Measurements from ENCODE around the gene RBBP8. TPM values are rescaled to one million over a fixed set of nuclear protein-coding genes. Genes with fewer than 3 reads are reported as not detected.

Gene RBBP8
- polyA plus RNA-seq, 3 donors = 5.8 to 9.6 (median 7.8) TPM

GRCh38 chr18:23063502-23063901, 130.4 kb downstream of the RBBP8 start:
- WGBS (ENCODE audit: insufficient coverage) = 100% methylated on average over 3 of the region's 6 CpGs
- H3K27ac Mint-ChIP-seq = no peak overlapping the region
- DNase-seq = no peak
- H3K4me3 Mint-ChIP-seq = no peak overlapping the region
- no peak for TF ChIP-seq CTCF (IDR thresholded peaks at IDR 0.05)
- peaks cover 16% of the 10 kb centered on the region for H3K4me1 Mint-ChIP-seq
- Histone ChIP-seq H3K4me2 (replicated peaks; ENCODE audit: extremely low read depth, low read length, poor library complexity, severe bottlenecking) (no peak overlapping the region), H3K9me3 (replicated peaks in 1 of 2; ENCODE audit: control insufficient read depth in 1 of 2, insufficient read depth in 1 of 2, low read length in 2 of 2) (peaks cover 8 to 11% of the 10 kb centered on the region in 2 donors), H3K27ac (ENCODE audit: low read depth in 1 of 2, low read length in 2 of 2) (no peak overlapping the region), H2AFZ (ENCODE audit: insufficient read depth, low read depth, low read length, poor library complexity, severe bottlenecking) (no peak overlapping the region), H3K4me3 (replicated peaks in 1 of 3; ENCODE audit: low read depth in 2 of 3, low read length in 3 of 3) (no peak overlapping the region), H4K20me1 (ENCODE audit: insufficient read depth, low read length) (no peaks in the 10 kb centered on the region), H3K79me2 (ENCODE audit: insufficient read depth, low read length) (no peaks in the 10 kb centered on the region), H3K36me3 (replicated peaks in 1 of 2; ENCODE audit: control insufficient read depth in 1 of 2, insufficient read depth in 2 of 2, low read length in 2 of 2) (no peaks in the 10 kb centered on the region), H3K9ac (ENCODE audit: insufficient read depth, low read length, poor library complexity, severe bottlenecking) (no peak overlapping the region), H3K4me1 (ENCODE audit: control insufficient read depth in 1 of 2, insufficient read depth in 2 of 2, low read length in 2 of 2) (peaks cover 13 to 17% of the 10 kb centered on the region in 2 donors), H3K27me3 (ENCODE audit: control insufficient read depth in 2 of 2, insufficient read depth in 2 of 2, low read length in 2 of 2) (no peaks in the 10 kb centered on the region)
- peaks cover 0 to 2% (median 0%) of the 10 kb centered on the region in 3 donors for H3K27me3 Mint-ChIP-seq (ENCODE audit: low read depth in 3 of 3)
- peaks cover 3 to 11% (median 9%) of the 10 kb centered on the region in 7 donors for H3K9me3 Mint-ChIP-seq
- intact Hi-C loops (cut with micrococcal nuclease) = no loop called here
- H3K36me3 Mint-ChIP-seq = no peaks in the 10 kb centered on the region

GRCh38 chr18:23065234-23065806, 132.2 kb downstream of the RBBP8 start:
- WGBS (ENCODE audit: insufficient coverage) = 92% methylated on average over 2 of the region's 4 CpGs
- no peak overlapping the region for H3K9ac ChIP-seq (ENCODE audit: insufficient read depth, low read length, poor library complexity, severe bottlenecking)
- no peak overlapping the region for H3K4me3 Mint-ChIP-seq
- H3K36me3 ChIP-seq (replicated peaks in 1 of 2; ENCODE audit: control insufficient read depth in 1 of 2, insufficient read depth in 2 of 2, low read length in 2 of 2) = no peaks in the 10 kb centered on the region
- no peaks in the 10 kb centered on the region for H3K79me2 ChIP-seq (ENCODE audit: insufficient read depth, low read length)
- peaks cover 8 to 11% of the 10 kb centered on the region in 2 donors for H3K9me3 ChIP-seq (replicated peaks in 1 of 2; ENCODE audit: control insufficient read depth in 1 of 2, insufficient read depth in 1 of 2, low read length in 2 of 2)
- no peak overlapping the region for H3K27ac Mint-ChIP-seq
- no peak overlapping the region for H3K4me2 ChIP-seq (replicated peaks; ENCODE audit: extremely low read depth, low read length, poor library complexity, severe bottlenecking)
- peaks cover 30% of the 10 kb centered on the region for H3K4me1 Mint-ChIP-seq
- H3K4me3 ChIP-seq (replicated peaks in 1 of 3; ENCODE audit: low read depth in 2 of 3, low read length in 3 of 3) = no peak overlapping the region
- peaks cover 3 to 11% (median 9%) of the 10 kb centered on the region in 7 donors for H3K9me3 Mint-ChIP-seq
- H2AFZ ChIP-seq (ENCODE audit: insufficient read depth, low read depth, low read length, poor library complexity, severe bottlenecking) = no peak overlapping the region
- intact Hi-C loops (cut with micrococcal nuclease) = no loop called here
- no peaks in the 10 kb centered on the region for H3K36me3 Mint-ChIP-seq
- peaks cover 31% of the 10 kb centered on the region in 2 donors for H3K4me1 ChIP-seq (ENCODE audit: control insufficient read depth in 1 of 2, insufficient read depth in 2 of 2, low read length in 2 of 2)
- H3K27me3 ChIP-seq (ENCODE audit: control insufficient read depth in 2 of 2, insufficient read depth in 2 of 2, low read length in 2 of 2) = no peaks in the 10 kb centered on the region
- no peak overlapping the region for H3K27ac ChIP-seq (ENCODE audit: low read depth in 1 of 2, low read length in 2 of 2)
- no peaks in the 10 kb centered on the region for H4K20me1 ChIP-seq (ENCODE audit: insufficient read depth, low read length)
- peaks cover 0 to 2% (median 1%) of the 10 kb centered on the region in 3 donors for H3K27me3 Mint-ChIP-seq (ENCODE audit: low read depth in 3 of 3)
- no peak for DNase-seq
- no peak for TF ChIP-seq CTCF (IDR thresholded peaks at IDR 0.05)
